ENCODE results near the gene ACVR2B.

The ACVR2B gene

GRCh38 chr3:38509732-38510131, 56.0 kb downstream of the ACVR2B start:
- H4K20me1 ChIP-seq (ENCODE audit: control insufficient read depth, insufficient read depth, low read depth, low read length) = no peaks in the 10 kb centered on the region
- H3K9me3 ChIP-seq (ENCODE audit: control insufficient read depth, insufficient read depth, low read length) = no peaks in the 10 kb centered on the region
- no peaks in the 10 kb centered on the region for H3K9me2 ChIP-seq (replicated peaks; ENCODE audit: control insufficient read depth, low read length)
- H3K27me3 ChIP-seq (ENCODE audit: control insufficient read depth, low read length) = no peaks in the 10 kb centered on the region
- TF ChIP-seq CTCF (IDR thresholded peaks at IDR 0.05; ENCODE audit: low read depth, low read length, poor library complexity, severe bottlenecking) (no peak), EZH2phosphoT487 (IDR thresholded peaks at IDR 0.05; ENCODE audit: borderline replicate concordance, low read length) (no peak)
- H3K4me2 ChIP-seq (ENCODE audit: low read length) = no peak overlapping the region
- no peaks in the 10 kb centered on the region for H3K79me2 ChIP-seq (ENCODE audit: control insufficient read depth, low read length)
- no peaks in the 10 kb centered on the region for H3K4me1 ChIP-seq (ENCODE audit: control insufficient read depth, low read length)
- H3K4me3 ChIP-seq (ENCODE audit: low read length) = no peak overlapping the region
- H3F3A ChIP-seq (ENCODE audit: control insufficient read depth, insufficient read depth) = no peaks in the 10 kb centered on the region
- H3K36me3 ChIP-seq (ENCODE audit: control insufficient read depth, low read length) = peaks cover 48% of the 10 kb centered on the region
- H3K27ac ChIP-seq (ENCODE audit: low read depth, low read length) = no peak overlapping the region

DNA sequence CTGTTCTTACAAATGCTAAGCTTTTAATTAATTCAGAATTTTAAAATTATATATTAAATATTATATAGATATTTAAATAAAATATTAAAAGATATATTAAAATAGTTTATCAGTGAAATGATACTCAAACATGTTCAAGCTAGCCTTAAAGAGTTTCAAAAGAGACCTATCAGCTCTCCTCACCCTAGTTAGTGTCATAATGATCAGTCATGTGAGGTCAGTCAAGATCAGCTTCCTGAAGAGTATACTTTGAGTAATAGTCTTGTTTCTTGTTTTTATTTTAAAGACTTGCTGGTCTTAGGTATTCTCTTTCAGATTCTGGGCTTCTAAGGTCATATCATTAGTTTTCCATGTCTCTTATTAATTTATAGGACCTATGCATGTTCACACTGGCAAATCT, 56.9 kb downstream of the ACVR2B start:
- no peak overlapping the region for H3K27ac ChIP-seq (ENCODE audit: low read depth, low read length)
- no peaks in the 10 kb centered on the region for H3F3A ChIP-seq (ENCODE audit: control insufficient read depth, insufficient read depth)
- no peaks in the 10 kb centered on the region for H3K9me2 ChIP-seq (replicated peaks; ENCODE audit: control insufficient read depth, low read length)
- no peaks in the 10 kb centered on the region for H3K4me1 ChIP-seq (ENCODE audit: control insufficient read depth, low read length)
- H3K79me2 ChIP-seq (ENCODE audit: control insufficient read depth, low read length) = no peaks in the 10 kb centered on the region
- no peaks in the 10 kb centered on the region for H3K9me3 ChIP-seq (ENCODE audit: control insufficient read depth, insufficient read depth, low read length)
- H3K4me2 ChIP-seq (ENCODE audit: low read length) = no peak overlapping the region
- no peaks in the 10 kb centered on the region for H3K27me3 ChIP-seq (ENCODE audit: control insufficient read depth, low read length)
- no peaks in the 10 kb centered on the region for H4K20me1 ChIP-seq (ENCODE audit: control insufficient read depth, insufficient read depth, low read depth, low read length)
- H3K4me3 ChIP-seq (ENCODE audit: low read length) = no peak overlapping the region
- no peak for TF ChIP-seq EZH2phosphoT487 (IDR thresholded peaks at IDR 0.05; ENCODE audit: borderline replicate concordance, low read length)
- TF ChIP-seq CTCF (IDR thresholded peaks at IDR 0.05; ENCODE audit: low read depth, low read length, poor library complexity, severe bottlenecking) = no peak
- H3K36me3 ChIP-seq (ENCODE audit: control insufficient read depth, low read length) = peaks cover 45% of the 10 kb centered on the region

- Histone ChIP-seq H3K4me2 (ENCODE audit: low read length) (no peak overlapping the region), H3K36me3 (ENCODE audit: control insufficient read depth, low read length) (peaks cover 43% of the 10 kb centered on the region)
- TF ChIP-seq CTCF (IDR thresholded peaks at IDR 0.05; ENCODE audit: low read depth, low read length, poor library complexity, severe bottlenecking) = no peak
- TF ChIP-seq EZH2phosphoT487 (IDR thresholded peaks at IDR 0.05; ENCODE audit: borderline replicate concordance, low read length) = no peak
Measured at GRCh38 chr3:38511546-38511945, 57.9 kb downstream of the ACVR2B start.

DNA sequence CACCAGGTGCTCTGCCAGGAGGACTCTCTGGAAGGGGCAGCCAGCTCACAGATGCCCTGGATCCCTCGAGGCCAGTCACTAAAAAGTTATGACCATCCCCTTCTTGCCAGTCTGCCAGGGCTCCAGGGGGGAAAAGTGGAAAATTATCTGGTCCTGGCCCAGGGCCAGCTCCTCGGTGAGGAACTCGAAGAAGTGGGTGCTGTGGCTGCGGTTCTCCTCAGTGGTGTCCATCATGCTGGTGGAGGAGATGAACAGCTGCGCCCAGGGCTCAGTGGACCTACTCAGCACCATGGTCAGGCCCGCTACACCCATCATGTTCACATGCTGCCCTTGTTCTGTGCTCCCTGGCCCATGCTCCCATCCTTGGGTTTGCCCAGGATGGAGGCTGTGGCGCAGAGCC, 61.7 kb downstream of the ACVR2B start:
- Histone ChIP-seq H3K36me3 (ENCODE audit: control insufficient read depth, low read length) (peaks cover 34% of the 10 kb centered on the region), H4K20me1 (ENCODE audit: control insufficient read depth, insufficient read depth, low read depth, low read length) (no peaks in the 10 kb centered on the region), H3K9me3 (ENCODE audit: control insufficient read depth, insufficient read depth, low read length) (no peaks in the 10 kb centered on the region), H3K79me2 (ENCODE audit: control insufficient read depth, low read length) (no peaks in the 10 kb centered on the region), H3K27ac (ENCODE audit: low read depth, low read length) (no peak overlapping the region), H3F3A (ENCODE audit: control insufficient read depth, insufficient read depth) (no peaks in the 10 kb centered on the region), H3K4me1 (ENCODE audit: control insufficient read depth, low read length) (no peaks in the 10 kb centered on the region), H3K27me3 (ENCODE audit: control insufficient read depth, low read length) (no peaks in the 10 kb centered on the region), H3K4me2 (ENCODE audit: low read length) (no peak overlapping the region), H3K4me3 (ENCODE audit: low read length) (no peak overlapping the region), H3K9me2 (replicated peaks; ENCODE audit: control insufficient read depth, low read length) (no peaks in the 10 kb centered on the region)
- TF ChIP-seq EZH2phosphoT487 (IDR thresholded peaks at IDR 0.05; ENCODE audit: borderline replicate concordance, low read length) (no peak), CTCF (IDR thresholded peaks at IDR 0.05; ENCODE audit: low read depth, low read length, poor library complexity, severe bottlenecking) (no peak)

More at GRCh38 chr3:38511546-38511945, 57.9 kb downstream of the ACVR2B start:
- Histone ChIP-seq H3K4me1 (ENCODE audit: control insufficient read depth, low read length) (no peaks in the 10 kb centered on the region), H3K79me2 (ENCODE audit: control insufficient read depth, low read length) (no peaks in the 10 kb centered on the region), H4K20me1 (ENCODE audit: control insufficient read depth, insufficient read depth, low read depth, low read length) (no peaks in the 10 kb centered on the region), H3K27ac (ENCODE audit: low read depth, low read length) (no peak overlapping the region), H3K4me3 (ENCODE audit: low read length) (no peak overlapping the region), H3K9me2 (replicated peaks; ENCODE audit: control insufficient read depth, low read length) (no peaks in the 10 kb centered on the region), H3K9me3 (ENCODE audit: control insufficient read depth, insufficient read depth, low read length) (no peaks in the 10 kb centered on the region), H3F3A (ENCODE audit: control insufficient read depth, insufficient read depth) (no peaks in the 10 kb centered on the region), H3K27me3 (ENCODE audit: control insufficient read depth, low read length) (no peaks in the 10 kb centered on the region)
